ENCODE measurements around the gene CCT3. TPM values are rescaled to one million over a fixed set of nuclear protein-coding genes. Genes with fewer than 3 reads are reported as not detected.
"Not testable (repeated sequence)": the region's sequence is repeated elsewhere in the genome, so short reads cannot be mapped to it uniquely, and the experiment has no call there.

CCT3 gene
- polyA plus RNA-seq, 1 donor, result 215 TPM

- peaks cover 14% of the 10 kb centered on the region for H3K4me1 ChIP-seq (ENCODE audit: control insufficient read depth, insufficient read depth, low read length)
- H3K36me3 ChIP-seq (ENCODE audit: control insufficient read depth, insufficient read depth, low read length), result peaks cover 41% of the 10 kb centered on the region
- peak overlapping the region; percentile 94 for H3K4me3 ChIP-seq (ENCODE audit: low read length)
- 83% methylated on average over 1 of the region's 4 CpGs for WGBS (ENCODE audit: insufficient coverage, low lambda C conversion rate)
- DNase-seq, result peak in 1 of 2 donors; percentile 12
- H3K27ac ChIP-seq (ENCODE audit: low read length), result no peak overlapping the region
- H3K27me3 ChIP-seq (ENCODE audit: control insufficient read depth, insufficient read depth, low read length), result no peaks in the 10 kb centered on the region
- no peaks in the 10 kb centered on the region for H3K9me3 ChIP-seq (ENCODE audit: control insufficient read depth, low read depth, low read length)
These were observed 1.9 kb downstream of the CCT3 start for GRCh38 chr1:156336242-156336641.

- H3K9me3 ChIP-seq (ENCODE audit: control insufficient read depth, low read depth, low read length); H3K27ac ChIP-seq (ENCODE audit: low read length); H3K27me3 ChIP-seq (ENCODE audit: control insufficient read depth, insufficient read depth, low read length); H3K4me1 ChIP-seq (ENCODE audit: control insufficient read depth, insufficient read depth, low read length); H3K4me3 ChIP-seq (ENCODE audit: low read length); DNase-seq: not testable (repeated sequence)
- WGBS (ENCODE audit: insufficient coverage, low lambda C conversion rate), result no CpG with 5 or more reads among the region's 9 CpGs
- H3K36me3 ChIP-seq (ENCODE audit: control insufficient read depth, insufficient read depth, low read length), result peaks cover 66% of the 10 kb centered on the region
These were observed 14.9 kb downstream of the CCT3 start for GRCh38 chr1:156323179-156323578.

DNA sequence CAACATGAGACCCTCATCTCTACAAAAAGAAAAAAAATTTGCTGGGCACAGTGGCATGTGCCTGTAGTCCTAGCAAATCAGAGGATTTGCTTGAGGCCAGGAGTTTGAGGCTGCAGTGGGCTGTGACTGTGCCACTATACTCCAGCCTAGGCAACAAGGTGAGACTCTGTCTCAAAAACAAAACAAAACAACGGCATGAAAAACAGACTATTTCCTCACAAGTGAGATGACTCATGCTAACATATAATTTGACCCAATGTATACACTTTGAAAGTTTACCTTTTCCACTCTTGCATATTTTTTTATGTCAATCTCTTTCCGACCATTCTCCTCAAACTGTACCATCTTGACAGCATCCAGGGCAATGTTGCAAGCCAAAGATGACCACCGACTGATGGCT is 17.5 kb downstream of the CCT3 start:
- peaks cover 86% of the 10 kb centered on the region for H3K36me3 ChIP-seq (ENCODE audit: control insufficient read depth, insufficient read depth, low read length)
- no peaks in the 10 kb centered on the region for H3K27me3 ChIP-seq (ENCODE audit: control insufficient read depth, insufficient read depth, low read length)
- DNase-seq, result no peak
- WGBS (ENCODE audit: insufficient coverage, low lambda C conversion rate), result 100% methylated on average over 1 of the region's 3 CpGs
- H3K4me3 ChIP-seq (ENCODE audit: low read length), result no peak overlapping the region
- H3K27ac ChIP-seq (ENCODE audit: low read length), result no peak overlapping the region
- no peaks in the 10 kb centered on the region for H3K9me3 ChIP-seq (ENCODE audit: control insufficient read depth, low read depth, low read length)
- no peaks in the 10 kb centered on the region for H3K4me1 ChIP-seq (ENCODE audit: control insufficient read depth, insufficient read depth, low read length)

GRCh38 chr1:156319664-156320063 is 18.4 kb downstream of the CCT3 start:
- no peak overlapping the region for H3K27ac ChIP-seq (ENCODE audit: low read length)
- peaks cover 83% of the 10 kb centered on the region for H3K36me3 ChIP-seq (ENCODE audit: control insufficient read depth, insufficient read depth, low read length)
- H3K4me3 ChIP-seq (ENCODE audit: low read length), result no peak overlapping the region
- H3K27me3 ChIP-seq (ENCODE audit: control insufficient read depth, insufficient read depth, low read length), result no peaks in the 10 kb centered on the region
- no peak for DNase-seq
- no peaks in the 10 kb centered on the region for H3K4me1 ChIP-seq (ENCODE audit: control insufficient read depth, insufficient read depth, low read length)
- no peaks in the 10 kb centered on the region for H3K9me3 ChIP-seq (ENCODE audit: control insufficient read depth, low read depth, low read length)
- WGBS (ENCODE audit: insufficient coverage, low lambda C conversion rate), result no CpG with 5 or more reads among the region's 1 CpG

DNA sequence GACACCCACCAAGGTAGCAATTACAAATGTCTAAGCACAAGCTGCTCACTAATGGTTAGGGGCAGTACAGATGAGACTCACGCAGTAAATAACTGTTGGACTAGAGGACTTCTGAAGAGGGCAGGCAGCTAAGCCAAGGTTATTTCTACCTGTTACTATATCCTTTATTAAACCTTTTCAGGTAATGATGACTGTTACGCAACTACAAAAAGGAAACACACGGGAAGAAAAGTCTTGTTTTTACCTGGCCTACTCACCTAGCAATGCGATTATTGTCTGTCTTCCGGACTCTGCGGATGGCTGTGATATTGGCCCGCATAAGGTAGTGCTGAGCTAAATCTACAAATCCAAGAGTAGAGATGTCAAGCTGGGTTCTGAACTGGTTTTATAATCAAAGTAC is 21.2 kb downstream of the CCT3 start:
- WGBS (ENCODE audit: insufficient coverage, low lambda C conversion rate), result no CpG with 5 or more reads among the region's 7 CpGs

GRCh38 chr1:156310962-156311361 is 27.1 kb downstream of the CCT3 start:
- WGBS (ENCODE audit: insufficient coverage, low lambda C conversion rate), result no CpG with 5 or more reads among the region's 6 CpGs
- Histone ChIP-seq H3K27ac (ENCODE audit: low read length) (no peak overlapping the region), H3K9me3 (ENCODE audit: control insufficient read depth, low read depth, low read length) (no peaks in the 10 kb centered on the region), H3K4me1 (ENCODE audit: control insufficient read depth, insufficient read depth, low read length) (no peaks in the 10 kb centered on the region), H3K36me3 (ENCODE audit: control insufficient read depth, insufficient read depth, low read length) (peaks cover 74% of the 10 kb centered on the region), H3K27me3 (ENCODE audit: control insufficient read depth, insufficient read depth, low read length) (no peaks in the 10 kb centered on the region), H3K4me3 (ENCODE audit: low read length) (no peak overlapping the region)
- no peak for DNase-seq

More for the DNA sequence above, 21.2 kb downstream of the CCT3 start:
- H3K27ac ChIP-seq (ENCODE audit: low read length), result no peak overlapping the region
- no peak for DNase-seq
- H3K27me3 ChIP-seq (ENCODE audit: control insufficient read depth, insufficient read depth, low read length), result no peaks in the 10 kb centered on the region
- no peaks in the 10 kb centered on the region for H3K4me1 ChIP-seq (ENCODE audit: control insufficient read depth, insufficient read depth, low read length)
- no peak overlapping the region for H3K4me3 ChIP-seq (ENCODE audit: low read length)
- peaks cover 86% of the 10 kb centered on the region for H3K36me3 ChIP-seq (ENCODE audit: control insufficient read depth, insufficient read depth, low read length)
- H3K9me3 ChIP-seq (ENCODE audit: control insufficient read depth, low read depth, low read length), result no peaks in the 10 kb centered on the region

DNA sequence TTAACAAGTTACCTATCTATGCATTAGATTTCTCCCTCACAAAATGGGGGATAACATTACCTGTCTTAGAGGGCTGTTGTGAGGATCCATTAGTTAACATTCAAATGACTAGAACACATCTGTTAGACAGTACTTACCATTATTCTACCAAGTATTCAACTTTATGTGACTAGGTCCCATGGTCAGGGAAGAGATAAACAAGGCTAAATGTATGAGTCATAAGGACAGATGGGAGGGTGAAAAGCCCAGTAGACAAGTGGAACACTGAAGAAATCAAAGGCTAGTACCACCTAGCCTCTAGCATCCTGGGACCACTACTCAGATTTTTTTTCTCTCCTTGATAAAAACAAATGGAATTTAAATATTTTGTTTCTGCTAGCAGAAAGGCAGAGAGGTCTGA is 30.0 kb downstream of the CCT3 start:
- Histone ChIP-seq H3K4me1 (ENCODE audit: control insufficient read depth, insufficient read depth, low read length) (no peaks in the 10 kb centered on the region), H3K27me3 (ENCODE audit: control insufficient read depth, insufficient read depth, low read length) (no peaks in the 10 kb centered on the region), H3K36me3 (ENCODE audit: control insufficient read depth, insufficient read depth, low read length) (peaks cover 57% of the 10 kb centered on the region), H3K4me3 (ENCODE audit: low read length) (no peak overlapping the region), H3K9me3 (ENCODE audit: control insufficient read depth, low read depth, low read length) (no peaks in the 10 kb centered on the region), H3K27ac (ENCODE audit: low read length) (no peak overlapping the region)
- no peak for DNase-seq

GRCh38 chr1:156305215-156305614 is 32.9 kb downstream of the CCT3 start:
- WGBS (ENCODE audit: insufficient coverage, low lambda C conversion rate), result no CpG with 5 or more reads among the region's 2 CpGs
- no peaks in the 10 kb centered on the region for H3K27me3 ChIP-seq (ENCODE audit: control insufficient read depth, insufficient read depth, low read length)
- no peak overlapping the region for H3K27ac ChIP-seq (ENCODE audit: low read length)
- H3K9me3 ChIP-seq (ENCODE audit: control insufficient read depth, low read depth, low read length), result no peaks in the 10 kb centered on the region
- H3K4me3 ChIP-seq (ENCODE audit: low read length), result no peak overlapping the region
- H3K4me1 ChIP-seq (ENCODE audit: control insufficient read depth, insufficient read depth, low read length), result no peaks in the 10 kb centered on the region
- peaks cover 31% of the 10 kb centered on the region for H3K36me3 ChIP-seq (ENCODE audit: control insufficient read depth, insufficient read depth, low read length)
- DNase-seq, result no peak

- H3K9me3 ChIP-seq (ENCODE audit: control insufficient read depth, low read depth, low read length), result no peaks in the 10 kb centered on the region
- peaks cover 14% of the 10 kb centered on the region for H3K36me3 ChIP-seq (ENCODE audit: control insufficient read depth, insufficient read depth, low read length)
- no peaks in the 10 kb centered on the region for H3K4me1 ChIP-seq (ENCODE audit: control insufficient read depth, insufficient read depth, low read length)
- WGBS (ENCODE audit: insufficient coverage, low lambda C conversion rate), result no CpG with 5 or more reads among the region's 4 CpGs
- no peak overlapping the region for H3K27ac ChIP-seq (ENCODE audit: low read length)
- H3K4me3 ChIP-seq (ENCODE audit: low read length), result no peak overlapping the region
- no peak for DNase-seq
- no peaks in the 10 kb centered on the region for H3K27me3 ChIP-seq (ENCODE audit: control insufficient read depth, insufficient read depth, low read length)
These were observed 34.9 kb downstream of the CCT3 start for GRCh38 chr1:156303241-156303640.

DNA sequence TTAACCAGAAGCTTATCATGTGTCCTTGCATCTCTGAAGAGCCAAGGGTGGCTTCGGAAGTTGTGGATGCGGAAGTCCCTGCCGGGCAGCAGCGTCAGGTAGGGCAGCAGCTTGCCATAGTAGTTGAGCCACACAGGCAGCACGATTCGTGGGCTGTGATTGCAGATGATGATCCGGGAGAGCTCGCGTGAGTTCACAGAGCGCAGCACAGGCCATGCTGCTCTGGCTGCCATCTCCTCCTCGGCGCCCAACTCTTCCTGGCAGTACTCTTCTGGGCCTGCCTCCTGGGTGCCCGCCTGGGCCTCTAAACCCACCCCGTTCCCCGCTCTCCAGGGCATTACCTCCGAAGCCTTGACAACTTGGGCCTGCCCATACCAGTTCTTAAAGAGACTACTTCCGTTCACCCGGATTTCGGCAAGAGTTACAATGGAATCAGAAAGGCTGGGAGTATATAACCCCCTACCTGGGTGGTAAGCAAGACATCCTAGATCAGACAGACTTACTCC is 39.2 kb downstream of the CCT3 start, which contains the start of gene VHLL:
Gene VHLL, minus strand, starts transcription at position 456 of the 506 bp plus-strand sequence. Its CDS starts 118 bp downstream, at position 338.
- Histone ChIP-seq H3K4me3 (ENCODE audit: low read length) (no peak within 1 kb of the TSS), H3K27me3 (ENCODE audit: control insufficient read depth, insufficient read depth, low read length) (no peaks in the 10 kb centered on the region), H3K27ac (ENCODE audit: low read length) (no peak within 1 kb of the TSS), H3K36me3 (ENCODE audit: control insufficient read depth, insufficient read depth, low read length) (peaks cover 4% of the 10 kb centered on the region), H3K9me3 (ENCODE audit: control insufficient read depth, low read depth, low read length) (no peaks in the 10 kb centered on the region), H3K4me1 (ENCODE audit: control insufficient read depth, insufficient read depth, low read length) (peaks cover 4% of the 10 kb centered on the region)
- no CpG with 5 or more reads among the region's 19 CpGs for WGBS (ENCODE audit: insufficient coverage, low lambda C conversion rate)
- DNase-seq, result no peak

DNA sequence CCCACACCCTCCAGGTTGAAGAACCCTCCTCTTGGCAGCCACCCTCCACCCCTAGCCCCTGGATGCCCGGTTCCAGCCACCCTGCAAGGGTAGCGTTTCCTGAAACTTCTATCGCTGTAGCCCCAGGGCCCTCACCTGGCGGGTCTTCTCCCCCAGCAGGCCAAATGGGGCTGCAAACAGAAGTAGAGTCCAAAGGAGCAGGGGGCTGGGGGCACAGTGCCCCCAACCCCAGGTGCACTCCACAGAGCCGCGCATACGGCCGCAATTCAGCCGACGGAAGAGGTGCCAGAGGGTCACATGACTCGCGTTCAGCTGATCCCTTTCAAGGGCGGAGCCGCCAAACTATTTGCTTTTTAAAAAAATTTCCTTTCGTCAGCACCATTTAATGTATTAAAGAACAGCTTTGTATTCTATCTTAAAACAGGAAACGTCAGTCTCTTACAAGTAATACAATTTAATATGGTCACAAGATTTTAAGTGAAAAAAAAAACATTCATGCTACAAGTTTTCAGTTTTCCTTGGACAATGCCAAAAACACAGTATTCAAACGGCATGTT is 42.6 kb downstream of the CCT3 start, which contains the start of gene GLMP:
Gene GLMP, minus strand, starts transcription at position 289 of the 557 bp plus-strand sequence. Its CDS starts 34 bp downstream, at position 255.
- no peaks in the 10 kb centered on the region for H3K27me3 ChIP-seq (ENCODE audit: control insufficient read depth, insufficient read depth, low read length)
- peaks cover 19% of the 10 kb centered on the region for H3K36me3 ChIP-seq (ENCODE audit: control insufficient read depth, insufficient read depth, low read length)
- peak within 1 kb of the TSS; percentile 19 for H3K27ac ChIP-seq (ENCODE audit: low read length)

More for the DNA sequence above, 42.6 kb downstream of the CCT3 start, which contains the start of gene GLMP:
- Histone ChIP-seq H3K4me1 (ENCODE audit: control insufficient read depth, insufficient read depth, low read length) (peaks cover 23% of the 10 kb centered on the region), H3K4me3 (ENCODE audit: low read length) (peak within 1 kb of the TSS; percentile 83), H3K9me3 (ENCODE audit: control insufficient read depth, low read depth, low read length) (no peaks in the 10 kb centered on the region)
- no CpG with 5 or more reads among the region's 17 CpGs for WGBS (ENCODE audit: insufficient coverage, low lambda C conversion rate)
- DNase-seq, result peak; percentile 61 to 79
